Fibroblast of lung (primary cell): ENCODE data around the gene STAB2. TPM values are rescaled to one million over a fixed set of nuclear protein-coding genes. Genes with fewer than 3 reads are reported as not detected.

ENCODE experiments used
- DNase-seq, 2 donors: peaks; one replicate each; pipeline versions ENCODE4 v3.0.0 to v3.0.0-alpha.2; 2010; ENCODE audit warnings: low read depth in 2 of 2
- H2AFZ ChIP-seq: 2 replicates; pipeline ENCODE4 v1.5.1; 2012; ENCODE audit warnings: low read length, control low read depth, inconsistent platforms
- H3K27ac ChIP-seq: 2 replicates; pipeline ENCODE4 v1.5.1; 2011; ENCODE audit warnings: low read length, control low read depth; ENCODE audit not compliant: insufficient read depth
- H3K27me3 ChIP-seq: 2 replicates; pipeline ENCODE4 v1.5.1; 2011; ENCODE audit warnings: mild to moderate bottlenecking, low read length; ENCODE audit not compliant: control insufficient read depth, insufficient read depth
- H3K36me3 ChIP-seq: 2 replicates; pipeline ENCODE4 v1.5.1; 2011; ENCODE audit warnings: low read length; ENCODE audit not compliant: control insufficient read depth, insufficient read depth
- H3K4me1 ChIP-seq: 2 replicates; pipeline ENCODE4 v1.5.1; 2011; ENCODE audit warnings: low read length; ENCODE audit not compliant: control insufficient read depth, insufficient read depth; ENCODE audit errors: extremely low read depth
- H3K4me2 ChIP-seq: 2 replicates; pipeline ENCODE4 v1.5.1; 2011; ENCODE audit warnings: low read length, control low read depth; ENCODE audit not compliant: insufficient read depth; ENCODE audit errors: extremely low read depth
- H3K4me3 ChIP-seq, 4 experiments: fragments of 200-600 bp in 1 of 4; sonication (generic) in 1 of 4; replicated peaks in 1 of 4; 2 replicates each; pipeline ENCODE4 v1.5.1; 2011 to 2016; ENCODE audit warnings: low read length in 4 of 4, low read depth in 3 of 4, mild to moderate bottlenecking in 3 of 4, control low read depth in 2 of 4, inconsistent platforms in 1 of 4, mixed read lengths in 1 of 4; ENCODE audit not compliant: insufficient read depth in 1 of 4; ENCODE audit errors: control extremely low read depth in 1 of 4
- H3K79me2 ChIP-seq: 2 replicates; pipeline ENCODE4 v1.5.1; 2012; ENCODE audit warnings: mild to moderate bottlenecking, low read length, inconsistent platforms; ENCODE audit not compliant: control insufficient read depth, insufficient read depth
- H3K9ac ChIP-seq: 2 replicates; pipeline ENCODE4 v1.5.1; 2011; ENCODE audit warnings: mild to moderate bottlenecking, low read length, control low read depth; ENCODE audit not compliant: insufficient read depth
- H3K9me3 ChIP-seq: 2 replicates; pipeline ENCODE4 v1.5.1; 2012; ENCODE audit warnings: low read depth, low read length; ENCODE audit not compliant: control insufficient read depth, insufficient read depth
- H4K20me1 ChIP-seq: 2 replicates; pipeline ENCODE4 v1.5.1; 2011; ENCODE audit warnings: low read length; ENCODE audit not compliant: control insufficient read depth, insufficient read depth; ENCODE audit errors: extremely low read depth
- CTCF ChIP-seq, 2 donors: IDR thresholded peaks in 1 of 2; conservative IDR thresholded peaks in 1 of 2; 1 replicate in 1 of 2; 2 replicates in 1 of 2; pipeline ENCODE4 v1.5.1; 2011 to 2012; ENCODE audit warnings: low read length in 2 of 2, control low read depth in 1 of 2, inconsistent platforms in 1 of 2, low read depth in 1 of 2, mild to moderate bottlenecking in 1 of 2
- EZH2 ChIP-seq: IDR thresholded peaks from 2 replicates; pipeline ENCODE4 v1.5.1; 2012; ENCODE audit warnings: low read length, control low read depth, mild to moderate bottlenecking; ENCODE audit errors: missing control alignments
- polyA minus RNA-seq: library from RNA; depleted of rRNA, polyadenylated mRNA; stranded (reverse); fragments of >200 nt; gene quantifications from 2 replicates; pipeline ENCODE4 v1.2.3, GENCODE V29; 2011; ENCODE audit warnings: low replicate concordance
- polyA plus RNA-seq, 2 donors: library from polyadenylated mRNA; depleted of rRNA in 1 of 2; stranded (reverse) in 1 of 2; unstranded in 1 of 2; fragments of >200 nt; gene quantifications; 2 replicates each; pipeline ENCODE4 v1.2.1, GENCODE V29; 2011 to 2012; ENCODE audit warnings: missing spikeins in 1 of 2
- total RNA-seq: library from RNA; depleted of rRNA; stranded (reverse); fragments of >200 nt; gene quantifications from 2 replicates; pipeline ENCODE4 v1.2.1, GENCODE V29; 2014

The STAB2 gene, protein sequence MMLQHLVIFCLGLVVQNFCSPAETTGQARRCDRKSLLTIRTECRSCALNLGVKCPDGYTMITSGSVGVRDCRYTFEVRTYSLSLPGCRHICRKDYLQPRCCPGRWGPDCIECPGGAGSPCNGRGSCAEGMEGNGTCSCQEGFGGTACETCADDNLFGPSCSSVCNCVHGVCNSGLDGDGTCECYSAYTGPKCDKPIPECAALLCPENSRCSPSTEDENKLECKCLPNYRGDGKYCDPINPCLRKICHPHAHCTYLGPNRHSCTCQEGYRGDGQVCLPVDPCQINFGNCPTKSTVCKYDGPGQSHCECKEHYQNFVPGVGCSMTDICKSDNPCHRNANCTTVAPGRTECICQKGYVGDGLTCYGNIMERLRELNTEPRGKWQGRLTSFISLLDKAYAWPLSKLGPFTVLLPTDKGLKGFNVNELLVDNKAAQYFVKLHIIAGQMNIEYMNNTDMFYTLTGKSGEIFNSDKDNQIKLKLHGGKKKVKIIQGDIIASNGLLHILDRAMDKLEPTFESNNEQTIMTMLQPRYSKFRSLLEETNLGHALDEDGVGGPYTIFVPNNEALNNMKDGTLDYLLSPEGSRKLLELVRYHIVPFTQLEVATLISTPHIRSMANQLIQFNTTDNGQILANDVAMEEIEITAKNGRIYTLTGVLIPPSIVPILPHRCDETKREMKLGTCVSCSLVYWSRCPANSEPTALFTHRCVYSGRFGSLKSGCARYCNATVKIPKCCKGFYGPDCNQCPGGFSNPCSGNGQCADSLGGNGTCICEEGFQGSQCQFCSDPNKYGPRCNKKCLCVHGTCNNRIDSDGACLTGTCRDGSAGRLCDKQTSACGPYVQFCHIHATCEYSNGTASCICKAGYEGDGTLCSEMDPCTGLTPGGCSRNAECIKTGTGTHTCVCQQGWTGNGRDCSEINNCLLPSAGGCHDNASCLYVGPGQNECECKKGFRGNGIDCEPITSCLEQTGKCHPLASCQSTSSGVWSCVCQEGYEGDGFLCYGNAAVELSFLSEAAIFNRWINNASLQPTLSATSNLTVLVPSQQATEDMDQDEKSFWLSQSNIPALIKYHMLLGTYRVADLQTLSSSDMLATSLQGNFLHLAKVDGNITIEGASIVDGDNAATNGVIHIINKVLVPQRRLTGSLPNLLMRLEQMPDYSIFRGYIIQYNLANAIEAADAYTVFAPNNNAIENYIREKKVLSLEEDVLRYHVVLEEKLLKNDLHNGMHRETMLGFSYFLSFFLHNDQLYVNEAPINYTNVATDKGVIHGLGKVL (N-terminal part only)
- total RNA-seq (not detected in 2 replicates), polyA plus RNA-seq (not detected in 2 replicates), polyA minus RNA-seq (not detected in 2 replicates)
- polyA plus RNA-seq (2012): 0.13 TPM in 1 of 2 replicates, not detected in the other

- no peak for DNase-seq
- Histone ChIP-seq H3K4me1 (no peaks in the 10 kb centered on the region), H3K27me3 (no peaks in the 10 kb centered on the region), H3K4me2 (no peak within 1 kb of the TSS), H3K79me2 (no peaks in the 10 kb centered on the region), H3K4me3 (no peak within 1 kb of the TSS), H3K27ac (no peak within 1 kb of the TSS), H2AFZ (no peak within 1 kb of the TSS), H3K9ac (no peak within 1 kb of the TSS), H4K20me1 (no peaks in the 10 kb centered on the region), H3K36me3 (no peaks in the 10 kb centered on the region), H3K9me3 (no peaks in the 10 kb centered on the region)
- TF ChIP-seq EZH2 (no peak), CTCF (conservative IDR thresholded peaks at IDR 0.05 in 1 of 2, IDR thresholded peaks at IDR 0.05 in 1 of 2; ENCODE audit: low read depth in 1 of 2, low read length in 2 of 2) (no peak)
Observed at GRCh38 chr12:103586791-103587370, at the start of gene STAB2. Gene STAB2, plus strand, starts transcription at chr12:103587273. Its CDS starts 204 bp downstream, at chr12:103587477.

GRCh38 chr12:103538397-103538796 is 48.7 kb upstream of the STAB2 start:
- Histone ChIP-seq H3K9ac (no peak overlapping the region), H4K20me1 (no peaks in the 10 kb centered on the region), H3K79me2 (no peaks in the 10 kb centered on the region), H3K4me3 (no peak overlapping the region), H3K9me3 (no peaks in the 10 kb centered on the region), H3K27ac (no peak overlapping the region), H3K36me3 (no peaks in the 10 kb centered on the region), H3K4me2 (no peak overlapping the region), H2AFZ (no peak overlapping the region), H3K4me1 (no peaks in the 10 kb centered on the region), H3K27me3 (no peaks in the 10 kb centered on the region)
- TF ChIP-seq CTCF (conservative IDR thresholded peaks at IDR 0.05 in 1 of 2, IDR thresholded peaks at IDR 0.05 in 1 of 2; ENCODE audit: low read depth in 1 of 2, low read length in 2 of 2) (no peak), EZH2 (no peak)
- no peak for DNase-seq
